ENCODE data around the gene COPG2.

- TF ChIP-seq CTCF (IDR thresholded peaks at IDR 0.05) = no peak
- TF ChIP-seq POLR2A (IDR thresholded peaks at IDR 0.05) = no peak
These were observed 204.8 kb downstream of the COPG2 start for GRCh38 chr7:130463553-130464434.

All from thyroid gland (tissue), 4 donors.